ENCODE results near the gene MICALL2.
"Not testable (repeated sequence)": the region's sequence is repeated elsewhere in the genome, so short reads cannot be mapped to it uniquely, and the experiment has no call there.

Gene MICALL2

GRCh38 chr7:1447112-1447511 lies 12.2 kb downstream of the MICALL2 start:
- DNase-seq = no peak

GRCh38 chr7:1446620-1447032 lies 12.6 kb downstream of the MICALL2 start:
- DNase-seq = no peak

DNA sequence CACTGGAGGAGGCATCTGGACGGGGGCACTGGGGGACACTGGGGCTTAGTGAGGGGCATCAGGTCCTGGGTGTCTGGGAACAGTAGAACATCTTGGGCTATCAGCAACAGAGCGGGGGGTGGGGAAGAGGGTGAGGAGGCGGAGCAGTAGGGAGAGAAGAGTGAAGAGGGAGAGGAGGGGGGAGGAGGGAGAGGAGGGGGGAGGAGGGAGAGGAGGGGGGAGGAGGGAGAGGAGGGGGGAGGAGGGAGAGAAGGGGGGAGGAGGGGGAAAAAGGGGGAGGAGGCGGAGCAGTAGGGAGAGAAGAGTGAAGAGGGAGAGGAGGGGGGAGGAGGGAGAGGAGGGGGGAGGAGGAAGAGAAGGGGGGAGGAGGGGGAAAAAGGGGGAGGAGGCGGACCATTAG lies 13.2 kb downstream of the MICALL2 start:
- not testable (repeated sequence) for DNase-seq

DNA sequence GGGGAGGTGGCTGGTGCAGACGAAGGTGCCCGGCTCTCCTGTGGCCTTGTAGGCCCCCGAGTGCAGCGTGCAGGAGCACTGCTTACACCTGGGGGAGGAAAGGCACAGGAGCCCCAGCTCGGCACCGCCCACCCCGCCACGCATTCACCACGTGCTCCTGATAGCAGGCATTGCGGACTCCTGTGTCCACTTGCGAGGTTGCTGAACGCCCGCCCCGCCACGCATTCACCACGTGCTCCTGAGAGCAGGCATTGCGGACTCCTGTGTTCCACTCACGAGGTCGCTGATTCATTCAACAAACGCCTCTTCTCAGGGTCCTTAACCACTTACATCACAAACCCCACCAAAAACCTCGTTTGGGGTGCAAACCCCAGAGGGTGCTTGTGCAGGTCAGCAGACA lies 13.9 kb downstream of the MICALL2 start:
- no peak for DNase-seq

DNA sequence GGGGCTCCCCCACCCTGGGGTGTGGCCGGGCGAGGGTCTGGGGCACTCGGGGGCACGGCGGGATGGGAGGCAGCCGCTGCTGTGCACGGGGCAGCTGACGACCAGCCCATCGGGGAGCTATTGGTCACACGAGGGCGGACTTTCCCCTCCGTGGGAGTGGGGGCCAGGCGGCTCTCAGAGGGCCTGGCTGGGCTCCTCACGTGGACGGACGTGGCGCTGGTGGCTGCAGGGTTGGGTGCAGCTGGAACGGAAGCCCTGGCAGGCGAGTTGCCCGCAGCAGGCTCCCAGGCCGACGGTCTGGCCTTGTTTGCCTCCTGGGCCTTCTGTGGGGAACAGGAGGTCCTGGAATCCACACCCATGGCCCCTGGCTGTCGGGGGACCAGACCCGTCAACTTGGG lies 14.3 kb downstream of the MICALL2 start:
- no peak for DNase-seq

DNA sequence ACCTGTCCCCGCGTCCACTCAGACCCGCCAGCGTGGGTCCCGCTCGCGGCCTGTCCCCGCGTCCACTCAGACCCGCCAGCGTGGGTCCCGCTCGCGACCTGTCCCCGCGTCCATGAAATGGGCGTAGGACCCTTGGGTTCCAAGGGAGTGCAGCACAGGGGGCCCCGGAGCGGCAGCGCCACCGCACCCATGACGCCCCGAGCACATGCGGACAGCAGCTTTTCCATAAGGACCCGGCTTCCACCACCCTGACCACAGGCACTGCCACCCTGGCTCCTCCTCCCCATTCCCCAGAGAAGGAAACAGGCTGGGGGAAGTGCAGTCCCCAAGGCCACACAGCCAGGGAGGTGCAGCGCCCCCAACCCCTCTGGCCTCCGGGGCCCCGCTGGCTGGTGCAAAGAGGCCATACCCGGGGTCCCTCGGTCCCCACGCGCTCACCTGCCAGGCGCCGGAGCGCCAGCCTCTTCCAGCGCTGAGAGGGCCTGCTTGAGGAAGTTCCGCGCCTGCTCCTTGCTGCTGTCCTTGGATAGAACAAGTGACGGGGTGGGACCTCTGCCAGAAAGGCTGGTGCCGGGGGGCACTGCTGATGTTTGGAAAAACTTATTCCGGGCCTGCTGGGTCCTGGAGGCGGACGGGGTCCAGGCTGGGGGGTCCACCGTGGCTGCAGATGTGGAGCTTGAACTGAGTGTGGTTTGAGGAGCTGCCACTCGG lies 14.9 kb downstream of the MICALL2 start:
- no peak for DNase-seq

DNA sequence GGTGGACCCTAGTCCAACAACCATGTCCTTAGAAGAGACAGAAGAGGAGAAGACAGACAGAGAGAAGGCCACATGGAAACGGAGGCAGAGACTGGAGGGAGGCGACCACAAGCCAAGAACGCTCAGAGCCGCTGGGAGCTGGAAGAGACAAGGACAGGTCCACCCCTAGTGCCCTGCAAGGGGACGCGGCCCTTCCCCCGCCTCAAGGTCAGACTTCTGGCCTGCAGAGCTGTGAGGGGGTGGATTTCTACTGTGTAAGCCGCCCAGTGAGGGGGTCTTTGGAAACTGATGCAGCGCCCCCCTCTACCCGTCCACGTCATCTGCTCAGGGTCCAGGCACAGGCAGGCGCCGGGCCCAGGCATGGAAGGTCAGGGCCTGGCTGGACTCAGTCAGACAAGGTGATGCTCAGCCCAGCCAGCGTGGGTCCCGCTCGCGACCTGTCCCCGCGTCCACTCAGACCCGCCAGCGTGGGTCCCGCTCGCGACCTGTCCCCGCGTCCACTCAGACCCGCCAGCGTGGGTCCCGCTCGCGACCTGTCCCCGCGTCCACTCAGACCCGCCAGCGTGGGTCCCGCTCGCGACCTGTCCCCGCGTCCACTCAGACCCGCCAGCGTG lies 15.6 kb downstream of the MICALL2 start:
- DNase-seq = not testable (repeated sequence)

- DNase-seq = no peak
Observed at GRCh38 chr7:1442355-1443124, 16.7 kb downstream of the MICALL2 start.

GRCh38 chr7:1441615-1442354 lies 17.5 kb downstream of the MICALL2 start:
- no peak for DNase-seq

GRCh38 chr7:1440620-1441019 lies 18.6 kb downstream of the MICALL2 start:
- DNase-seq = no peak

GRCh38 chr7:1439373-1440363 lies 19.6 kb downstream of the MICALL2 start:
- no peak for DNase-seq

DNA sequence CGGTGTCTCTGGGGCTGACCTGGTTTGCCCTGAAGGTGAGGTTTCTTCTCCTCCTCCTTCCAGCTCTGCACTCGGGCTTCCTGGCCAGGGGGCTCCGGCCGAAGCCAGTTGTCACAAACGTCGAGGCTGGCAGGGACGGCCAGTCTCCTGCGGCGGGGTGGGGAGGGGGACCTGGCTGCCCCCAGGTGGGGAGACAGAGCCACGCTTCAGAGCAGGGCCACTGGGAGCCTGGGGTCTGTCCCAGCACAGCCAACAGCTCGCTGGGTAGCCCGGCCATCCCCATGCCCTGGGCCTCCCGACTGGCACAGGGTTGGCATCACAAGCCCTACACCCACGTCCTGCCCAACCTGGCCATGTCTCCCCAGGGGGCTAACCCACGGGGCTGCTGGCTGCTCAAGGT lies 20.4 kb downstream of the MICALL2 start:
- DNase-seq = no peak

GRCh38 chr7:1438208-1438607 lies 21.1 kb downstream of the MICALL2 start:
- no peak for DNase-seq

GRCh38 chr7:1437155-1437880 lies 22.0 kb downstream of the MICALL2 start:
- no peak for DNase-seq

GRCh38 chr7:1436608-1437007 lies 22.7 kb downstream of the MICALL2 start:
- DNase-seq = no peak

- DNase-seq = no peak
Observed at GRCh38 chr7:1434891-1435670, 24.2 kb downstream of the MICALL2 start.

DNA sequence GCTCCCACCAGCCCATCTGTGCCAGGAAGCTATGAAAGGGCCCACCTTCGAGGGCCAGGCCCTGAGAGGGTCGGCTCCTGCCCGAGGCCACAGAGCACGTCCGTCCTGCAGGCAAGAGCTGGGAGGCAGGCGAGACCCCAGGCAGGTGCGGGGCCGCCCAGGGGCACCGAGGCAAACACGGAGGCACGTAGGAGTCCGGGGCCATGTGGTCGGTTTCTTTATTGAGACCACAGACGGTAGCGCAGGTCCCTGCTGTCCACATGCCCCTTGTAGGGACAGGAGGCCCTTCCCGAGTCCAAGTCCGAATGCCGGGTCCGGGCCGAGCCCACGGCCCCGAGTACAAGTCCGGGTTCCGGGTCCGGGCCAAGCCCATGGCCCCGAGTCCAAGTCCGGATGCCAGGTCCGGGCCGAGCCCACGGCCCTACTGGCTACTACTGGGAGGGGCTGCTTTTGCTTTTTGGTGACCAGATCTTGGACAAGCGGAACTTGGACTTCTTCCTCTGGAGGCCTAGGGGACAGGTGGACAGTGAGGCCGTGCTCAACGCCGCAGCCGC lies 25.0 kb downstream of the MICALL2 start:
- DNase-seq = no peak

DNA sequence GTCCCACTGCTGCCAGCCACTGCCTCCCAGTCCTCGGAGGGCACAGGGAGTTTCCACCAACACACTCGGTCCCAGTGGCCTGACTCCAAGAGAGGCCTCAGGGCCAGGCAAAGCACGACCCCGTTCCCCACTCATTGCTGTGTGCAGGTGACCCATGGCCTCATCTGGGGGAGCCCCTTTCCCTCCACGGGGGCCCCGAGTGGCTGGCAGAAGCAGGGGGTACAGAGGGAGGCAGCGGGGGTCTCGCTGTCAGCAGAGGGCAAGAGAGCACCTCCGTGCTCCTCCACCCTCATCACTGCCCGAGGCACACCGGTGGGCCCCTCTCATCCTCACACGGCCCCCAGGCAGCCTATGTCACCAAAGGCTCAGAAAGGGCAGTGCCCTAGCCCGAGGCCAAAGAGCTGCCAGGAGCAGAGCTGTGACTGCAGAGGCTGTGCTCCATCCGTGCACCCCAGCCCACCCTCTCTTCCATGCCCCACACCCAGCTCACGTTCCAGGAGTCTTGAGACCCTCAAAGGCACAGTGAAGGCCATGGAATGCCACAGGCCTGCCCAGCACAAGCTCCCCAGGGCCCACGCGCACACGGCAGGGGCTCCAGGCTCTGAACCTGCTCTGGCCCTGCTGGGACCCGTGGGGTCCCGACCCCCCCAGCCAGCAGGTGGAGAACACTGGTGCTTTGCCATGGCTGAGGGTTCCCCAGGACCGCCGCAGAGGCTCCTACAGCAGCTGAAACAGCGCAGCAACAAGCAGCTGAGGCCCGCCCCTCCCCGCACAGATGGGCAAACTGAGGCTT lies 25.9 kb downstream of the MICALL2 start:
- no peak for DNase-seq

DNA sequence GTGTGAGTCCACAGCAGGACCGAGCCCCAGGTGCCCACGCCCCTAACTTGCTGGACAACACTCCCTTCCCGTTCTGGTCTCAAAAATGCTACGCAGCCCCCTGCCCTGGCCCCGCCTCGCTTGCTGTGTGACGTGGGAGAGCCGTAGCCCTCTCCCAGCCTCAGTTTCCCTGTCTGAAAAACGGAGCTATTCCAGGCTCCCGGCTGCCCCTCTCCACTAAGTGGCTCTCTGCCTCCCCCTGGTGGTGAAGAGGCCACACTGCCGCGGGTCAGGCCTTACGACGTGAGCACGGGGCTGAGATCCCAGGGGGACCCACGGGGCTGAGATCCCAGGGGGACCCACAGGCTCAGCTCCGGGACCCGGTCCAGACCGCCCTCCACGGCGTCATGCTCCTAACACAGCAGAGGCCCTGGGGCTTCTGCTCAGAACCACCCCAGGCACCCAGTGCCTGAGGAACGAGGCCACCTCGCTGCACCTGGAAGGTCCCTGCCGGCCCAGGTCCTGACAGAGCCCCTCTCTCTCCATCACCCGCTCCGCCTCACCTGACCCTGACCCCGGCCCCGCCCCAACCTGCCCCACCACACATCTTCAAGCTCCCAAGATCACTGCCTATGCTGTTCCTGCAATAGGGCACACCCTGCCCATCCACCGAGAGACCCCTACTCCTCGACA lies 26.7 kb downstream of the MICALL2 start:
- peak; percentile 31 to 53 for DNase-seq

Data from NCI-H1930 (cell line).